A549 (cell line): ENCODE data around the gene DHX36.

ENCODE experiments used
- CHD4 ChIP-seq: fragments of 200-600 bp; sonication (generic); IDR thresholded peaks from 2 replicates; pipeline ENCODE4 v1.6.1; 2016; ENCODE audit warnings: antibody characterized with exemption, mild to moderate bottlenecking, borderline replicate concordance
- CTCF ChIP-seq: fragments of >200 bp; sonication (Bioruptor Twin); formaldehyde crosslinking; IDR thresholded peaks from 3 replicates; pipeline ENCODE4 v1.5.1; 2016
- POLR2A ChIP-seq: IDR thresholded peaks from 2 replicates; pipeline ENCODE4 v1.6.1; 2012; ENCODE audit warnings: mild to moderate bottlenecking, low read length

DNA sequence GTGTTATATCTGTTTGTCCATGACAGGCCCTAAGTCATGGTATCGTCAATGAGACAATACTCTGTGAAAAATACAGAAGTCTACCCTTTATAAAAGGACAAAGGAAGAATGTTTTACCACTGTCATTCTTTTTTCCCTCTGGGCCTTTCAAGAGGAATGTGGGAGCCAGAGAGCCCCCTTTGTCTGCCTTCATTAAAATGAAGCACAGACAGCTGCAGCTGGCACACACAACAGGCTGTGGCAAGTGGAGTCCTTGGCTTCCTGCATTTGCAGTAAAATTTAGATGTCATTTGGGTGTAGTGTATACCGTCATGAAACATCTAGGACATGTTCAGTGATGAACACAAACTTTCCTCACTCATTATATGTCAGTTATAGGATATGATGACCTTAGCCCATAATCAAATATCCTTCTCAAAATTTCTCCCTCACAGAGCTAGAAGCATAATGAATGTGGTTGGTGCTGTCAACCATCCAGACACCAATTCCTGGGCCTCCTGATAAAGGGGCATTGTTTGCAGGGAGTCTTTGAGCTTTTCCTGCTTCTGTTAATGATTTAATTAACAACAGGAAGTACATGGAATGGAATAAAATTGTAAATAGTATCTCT lies 76.4 kb downstream of the DHX36 start:
- TF ChIP-seq CTCF (no peak), POLR2A (no peak), CHD4 (no peak)
